Stimulated activated CD8-positive, alpha-beta memory T cell treated with anti-CD3 and anti-CD28 coated beads, Interleukin-2, amount 100 ng/mL, for 48 hours (primary cell): ENCODE measurements around the gene ARID3C.

Experiments
- DNase-seq, 2 donors: peaks; one replicate each; pipeline ENCODE4 v3.0.0-alpha.2; 2020; ENCODE audit warnings: low read depth in 2 of 2

The ARID3C gene

DNA sequence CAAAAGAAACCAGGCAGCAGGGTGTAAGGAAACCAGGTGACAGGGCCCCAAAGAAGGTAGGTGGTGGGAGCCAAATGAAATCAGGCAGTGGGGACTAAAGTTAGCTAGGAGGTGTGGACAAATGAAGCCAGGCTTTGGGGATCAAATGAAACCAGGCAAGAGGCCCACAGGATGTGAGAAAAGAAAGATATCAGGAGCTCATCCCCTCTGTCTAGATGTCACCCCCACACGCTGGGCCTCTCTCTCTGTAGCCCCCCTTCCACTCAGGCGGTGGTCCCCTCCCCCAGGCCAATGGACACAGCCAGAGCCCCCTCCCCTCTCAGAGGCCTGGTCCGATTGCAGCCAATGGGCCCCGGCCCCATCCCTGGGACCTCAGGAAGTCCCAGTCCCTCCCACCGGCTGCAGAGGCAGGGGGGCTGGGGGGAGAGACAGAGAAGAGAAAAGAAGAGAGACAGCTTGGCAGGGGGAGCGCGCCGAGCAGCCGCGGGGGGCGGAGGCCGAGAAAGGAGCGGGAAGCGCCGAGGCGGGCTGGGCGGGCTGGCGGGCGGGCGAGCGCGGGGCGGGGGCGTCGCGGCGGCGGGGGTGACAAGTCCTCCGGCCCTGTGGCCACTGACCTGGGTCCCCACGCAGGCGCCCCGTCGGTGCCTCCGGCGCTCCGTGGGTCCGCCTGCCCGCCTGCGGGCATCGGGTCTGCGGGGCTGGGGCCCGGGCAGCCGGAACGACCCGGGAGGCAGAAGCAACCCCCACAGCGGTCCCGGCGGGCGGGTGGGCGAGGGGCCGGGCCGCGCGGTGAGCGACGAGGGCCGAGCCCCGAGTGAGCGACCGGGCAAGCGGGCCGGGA is 51.2 kb downstream of the ARID3C start:
- DNase-seq: no peak

DNA sequence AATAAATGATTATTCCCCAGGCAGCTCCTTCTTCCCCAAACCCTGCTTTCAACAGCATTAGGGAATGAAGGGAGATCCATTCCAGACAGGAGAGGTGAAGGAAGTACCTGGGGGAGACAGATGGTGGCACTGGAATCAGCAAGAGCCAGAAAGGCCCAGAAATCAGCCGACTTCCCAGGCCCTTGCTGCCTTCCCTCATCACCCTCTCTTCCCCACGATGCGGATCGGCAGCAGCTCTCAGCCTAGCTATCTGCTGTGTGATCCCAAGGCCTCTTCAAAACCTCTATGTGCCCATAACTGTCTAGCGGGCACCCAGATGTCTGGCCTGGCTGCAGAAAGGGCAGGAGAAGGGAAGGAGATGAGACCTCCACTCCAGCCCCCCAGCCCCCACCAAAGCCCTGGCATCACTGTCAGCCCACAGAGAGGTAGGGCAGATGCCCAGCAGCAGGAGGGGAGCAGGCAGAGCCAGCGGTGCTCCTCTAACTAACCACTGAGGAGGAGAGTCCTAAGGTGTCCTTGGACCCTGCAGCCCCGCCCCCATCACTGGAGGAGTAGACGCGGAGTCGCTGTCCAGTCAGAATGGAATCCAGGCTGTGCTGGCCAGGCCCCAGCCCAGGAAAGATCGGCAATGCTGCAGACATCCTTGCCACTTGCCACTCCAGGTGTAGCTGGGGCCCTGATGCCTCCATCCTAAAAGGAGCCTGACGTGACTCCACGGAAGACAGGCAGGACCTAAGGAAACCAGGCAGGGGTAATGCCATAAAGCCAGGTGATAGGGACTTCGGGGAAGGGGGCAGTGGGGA is 52.1 kb downstream of the ARID3C start:
- no peak for DNase-seq

- DNase-seq: no peak
Observed at GRCh38 chr9:34575862-34576596, 52.8 kb downstream of the ARID3C start.

- no peak for DNase-seq
Observed at GRCh38 chr9:34575241-34575640, 53.6 kb downstream of the ARID3C start.

- DNase-seq: no peak
Observed at GRCh38 chr9:34574571-34574970, 54.3 kb downstream of the ARID3C start.

DNA sequence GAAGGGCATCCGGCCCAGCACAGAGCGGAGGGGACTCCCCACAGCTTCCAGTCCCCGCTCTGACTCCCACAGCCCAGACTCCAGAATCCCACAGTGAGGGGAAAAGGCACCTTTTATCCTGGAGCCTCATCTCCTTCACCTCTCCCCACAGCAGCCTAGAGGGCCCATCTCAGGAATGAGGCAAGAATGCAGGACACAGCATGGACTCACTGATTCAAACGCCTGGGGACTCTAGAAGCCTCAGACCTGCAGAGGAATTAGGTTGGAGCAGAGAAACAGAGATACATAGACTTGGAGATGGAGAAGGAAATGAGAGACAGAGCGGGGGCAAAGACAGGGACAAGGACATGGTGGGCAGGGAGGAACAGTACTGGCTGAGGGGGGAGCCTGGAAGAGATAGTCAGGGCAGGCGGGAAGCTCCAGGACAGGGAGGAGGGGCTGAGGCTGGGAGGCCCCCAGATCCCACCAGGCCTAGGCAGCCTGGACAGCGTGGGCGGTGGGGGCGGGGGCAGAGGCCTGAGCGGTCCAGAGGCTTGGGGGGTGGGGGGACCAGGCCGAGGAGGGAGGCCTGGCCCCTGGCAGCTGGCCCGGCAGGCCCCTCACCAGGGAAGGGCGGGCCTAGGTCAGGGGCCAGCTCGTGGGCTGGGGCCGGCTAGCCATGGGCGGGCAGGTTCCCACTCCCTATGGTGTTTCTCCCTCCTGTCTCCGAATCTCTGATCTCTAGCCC is 55.1 kb downstream of the ARID3C start:
- DNase-seq: no peak

- no peak for DNase-seq
Observed at GRCh38 chr9:34572628-34573027, 56.2 kb downstream of the ARID3C start.

- no peak for DNase-seq
Observed at GRCh38 chr9:34572092-34572491, 56.8 kb downstream of the ARID3C start.

GRCh38 chr9:34571481-34571810 is 57.4 kb downstream of the ARID3C start:
- no peak for DNase-seq
